Calu3 (cell line): Measurements from ENCODE around the gene HMGN4. TPM values are rescaled to one million over a fixed set of nuclear protein-coding genes. Genes with fewer than 3 reads are reported as not detected.

Experiments used
- BruUV-seq: library from RNA; stranded (reverse); fragments of 400-500 nt; replicated peaks from 2 replicates; lab custom pipeline; 2021; lab: Mats Ljungman, UMichigan
- CTCF ChIA-PET: fragments of 300-600 bp; sonication (Branson Sonifier 250); formaldehyde crosslinking; loops from one replicate; lab custom pipeline; 2022; ENCODE audit warnings: antibody characterized with exemption; lab: Charles Lee
- DNase-seq: peaks from one replicate; pipeline ENCODE4 v3.0.0; 2022
- H3K27ac Mint-ChIP-seq: one replicate; pipeline ENCODE4 v1.8.0; 2022; ENCODE audit warnings: mixed read lengths; ENCODE audit not compliant: unreplicated experiment
- H3K27me3 Mint-ChIP-seq: one replicate; pipeline ENCODE4 v1.8.0; 2022; ENCODE audit warnings: mixed read lengths; ENCODE audit not compliant: unreplicated experiment
- H3K36me3 Mint-ChIP-seq: one replicate; pipeline ENCODE4 v1.8.0; 2022; ENCODE audit warnings: mild to moderate bottlenecking, moderate library complexity, mixed read lengths; ENCODE audit not compliant: insufficient read depth, unreplicated experiment
- H3K4me1 Mint-ChIP-seq: one replicate; pipeline ENCODE4 v1.8.0; 2022; ENCODE audit warnings: mild to moderate bottlenecking, low read depth, mixed read lengths; ENCODE audit not compliant: unreplicated experiment
- H3K4me3 Mint-ChIP-seq: one replicate; pipeline ENCODE4 v1.8.0; 2022; ENCODE audit warnings: mild to moderate bottlenecking, low read depth, moderate library complexity, mixed read lengths; ENCODE audit not compliant: unreplicated experiment
- H3K9me3 Mint-ChIP-seq: one replicate; pipeline ENCODE4 v1.8.0; 2022; ENCODE audit warnings: low read depth, mixed read lengths; ENCODE audit not compliant: unreplicated experiment
- CTCF ChIP-seq: fragments of 200-600 bp; IDR thresholded peaks from one replicate; pipeline ENCODE4 v1.8.0; 2022; ENCODE audit warnings: antibody characterized with exemption; ENCODE audit not compliant: unreplicated experiment
- intact Hi-C: fragments of 100-400 bp; cut with micrococcal nuclease; formaldehyde crosslinking; loops from one replicate; pipeline ENCODE4 v1.10.0; 2022; ENCODE audit not compliant: unreplicated experiment
- total RNA-seq: library from RNA; stranded (reverse); gene quantifications from 2 replicates; pipeline ENCODE4 v1.2.3, GENCODE V29; 2022

HMGN4 gene
- total RNA-seq, 1 experiment from 2014 or later, result 60.0 TPM

GRCh38 chr6:26556263-26557070, 18.3 kb downstream of the HMGN4 start:
- CTCF ChIA-PET, result interaction anchor here (0.8 to 1.3 kb wide), 3 partner anchors 15 to 215 kb away, joined by 6 to 10 read pairs (median 6); no protein-coding TSS in a partner anchor
- Mint-ChIP-seq H3K9me3 (no peaks in the 10 kb centered on the region), H3K27me3 (no peaks in the 10 kb centered on the region), H3K27ac (peak overlapping the region; percentile 97), H3K36me3 (peaks cover 15% of the 10 kb centered on the region), H3K4me1 (peaks cover 30% of the 10 kb centered on the region), H3K4me3 (peak overlapping the region; percentile 45)
- BruUV-seq, result TSS peak; percentile 99
- TF ChIP-seq CTCF, result no peak
- peak; percentile 81 for DNase-seq
- intact Hi-C loops, result loop anchor here (5.0 kb wide), 1 partner anchor 214 kb away; no protein-coding TSS in a partner anchor

- Mint-ChIP-seq H3K4me3 (peak overlapping the region; percentile 54), H3K36me3 (peaks cover 5% of the 10 kb centered on the region), H3K4me1 (peaks cover 23% of the 10 kb centered on the region), H3K27me3 (no peaks in the 10 kb centered on the region), H3K27ac (peak overlapping the region; percentile 44), H3K9me3 (no peaks in the 10 kb centered on the region)
- CTCF ChIA-PET, result interaction anchor here (1.0 to 1.6 kb wide), 2 partner anchors 34 to 220 kb away, joined by 3 to 5 read pairs; no protein-coding TSS in a partner anchor
- intact Hi-C loops, result no loop called here
- DNase-seq, result no peak
- TF ChIP-seq CTCF, result no peak
- no TSS peak for BruUV-seq
Measured at GRCh38 chr6:26561533-26562466, 23.6 kb downstream of the HMGN4 start.

GRCh38 chr6:26563488-26563887, 25.3 kb downstream of the HMGN4 start:
- no TSS peak for BruUV-seq
- Mint-ChIP-seq H3K36me3 (peaks cover 10% of the 10 kb centered on the region), H3K4me3 (no peak overlapping the region), H3K9me3 (no peaks in the 10 kb centered on the region), H3K4me1 (peaks cover 19% of the 10 kb centered on the region), H3K27me3 (peaks cover 5% of the 10 kb centered on the region), H3K27ac (no peak overlapping the region)
- CTCF ChIA-PET, result interaction anchor here (0.6 kb wide), 1 partner anchor 1327 kb away, joined by 4 read pairs; a partner anchor contains a TSS
- intact Hi-C loops, result no loop called here
- no peak for TF ChIP-seq CTCF
- no peak for DNase-seq
